K562 (cell line): ENCODE data around the gene ZCCHC4. TPM values are rescaled to one million over a fixed set of nuclear protein-coding genes. Genes with fewer than 3 reads are reported as not detected.
A peak's percentile ranks its signal among the peaks of the same experiment; 100 is the strongest.

ENCODE experiments used
- FOXJ3 ChIP-seq: sonication (generic); formaldehyde crosslinking; IDR thresholded peaks from 2 replicates; pipeline ENCODE4 v1.4.0; 2020; ENCODE audit warnings: mild to moderate bottlenecking, missing genetic modification reagents
- FOXP4 ChIP-seq: sonication (generic); formaldehyde crosslinking; IDR thresholded peaks from 2 replicates; pipeline ENCODE4 v1.8.0; 2022; ENCODE audit warnings: mild to moderate bottlenecking, missing genetic modification reagents, borderline replicate concordance
- KLF6 ChIP-seq: fragments of 250-450 bp; sonication (Bioruptor Pico); IDR thresholded peaks from 2 replicates; pipeline ENCODE4 v1.4.0; 2020; ENCODE audit warnings: mild to moderate bottlenecking, moderate library complexity, borderline replicate concordance
- NCOA4 ChIP-seq: fragments of 450-650 bp; IDR thresholded peaks from 2 replicates; pipeline ENCODE4 v1.6.1; 2018; ENCODE audit warnings: mild to moderate bottlenecking; ENCODE audit not compliant: partially characterized antibody
- NCOR1 ChIP-seq: fragments of 450-650 bp; IDR thresholded peaks from 2 replicates; pipeline ENCODE4 v1.6.1; 2016; ENCODE audit warnings: mild to moderate bottlenecking, moderate library complexity
- NR2C2 ChIP-seq, 2 experiments: fragments of 200-800 bp in 1 of 2; sonication (Bioruptor generic) in 1 of 2; sonication (generic) in 1 of 2; formaldehyde crosslinking in 1 of 2; IDR thresholded peaks; 2 replicates each; pipeline versions ENCODE4 v1.6.1 to v1.8.0; 2016 to 2022; ENCODE audit warnings: mild to moderate bottlenecking in 1 of 2, missing compliant biosample characterization in 1 of 2, missing genetic modification characterization in 1 of 2, missing genetic modification reagents in 1 of 2
- PCBP2 ChIP-seq: fragments of 200-400 bp; formaldehyde crosslinking; IDR thresholded peaks from 2 replicates; pipeline ENCODE4 v1.6.1; 2018; ENCODE audit warnings: low read length, low read depth, mild to moderate bottlenecking, moderate library complexity; ENCODE audit not compliant: poor library complexity, severe bottlenecking
- PREB ChIP-seq: sonication (generic); formaldehyde crosslinking; IDR thresholded peaks from 2 replicates; pipeline ENCODE4 v1.8.1; 2023; ENCODE audit warnings: mild to moderate bottlenecking, missing genetic modification reagents
- RFX1 ChIP-seq: fragments of 450-650 bp; IDR thresholded peaks from 2 replicates; pipeline ENCODE4 v1.6.1; 2016; ENCODE audit warnings: mild to moderate bottlenecking, moderate library complexity
- SOX6 ChIP-seq: fragments of 450-650 bp; IDR thresholded peaks from 2 replicates; pipeline ENCODE4 v1.6.1; 2014; ENCODE audit warnings: mild to moderate bottlenecking
- TCF7L2 ChIP-seq: fragments of 150-350 bp; IDR thresholded peaks from 2 replicates; pipeline ENCODE4 v1.6.1; 2016; ENCODE audit warnings: low read depth, mild to moderate bottlenecking, low read length, moderate library complexity
- TGIF2 ChIP-seq: sonication (generic); formaldehyde crosslinking; IDR thresholded peaks from 2 replicates; pipeline ENCODE4 v1.8.1; 2022; ENCODE audit warnings: mild to moderate bottlenecking, missing genetic modification reagents, moderate library complexity
- TSHZ1 ChIP-seq: fragments of 250-450 bp; sonication (Bioruptor Pico); IDR thresholded peaks from 2 replicates; pipeline ENCODE4 v1.4.0; 2020; ENCODE audit warnings: mild to moderate bottlenecking, moderate library complexity
- ZBTB17 ChIP-seq: fragments of 450-650 bp; formaldehyde crosslinking; IDR thresholded peaks from 2 replicates; pipeline ENCODE4 v1.4.0; 2020; ENCODE audit warnings: mild to moderate bottlenecking
- ZNF639 ChIP-seq, 2 experiments: fragments of 200-800 bp in 1 of 2; sonication (Bioruptor generic) in 1 of 2; sonication (generic) in 1 of 2; formaldehyde crosslinking in 1 of 2; IDR thresholded peaks in 1 of 2; conservative IDR thresholded peaks in 1 of 2; 2 replicates each; pipeline versions ENCODE4 v1.5.0 to v1.6.1; 2016 to 2020; ENCODE audit warnings: missing compliant biosample characterization in 1 of 2, missing genetic modification characterization in 1 of 2, missing genetic modification reagents in 1 of 2
- ZNF717 ChIP-seq: fragments of 250-450 bp; sonication (Bioruptor Pico); IDR thresholded peaks from 2 replicates; pipeline ENCODE4 v1.5.0; 2021
- polyA plus RNA-seq, 8 experiments: library from polyadenylated mRNA; depleted of rRNA in 4 of 8; stranded (reverse) in 5 of 8; unstranded in 3 of 8; fragments of >200 nt; fragmentation: Nextera tagmentation in 2 of 8; fragmentation: Illumina TruSeq in 1 of 8; extraction: Ambion mirVana in 2 of 8; extraction: Trizol in 1 of 8; gene quantifications; 2 replicates each; pipeline versions ENCODE4 v1.2.1 to v1.2.3, GENCODE V29; 2011 to 2014; ENCODE audit warnings: inconsistent platforms in 1 of 8, missing spikeins in 1 of 8
- total RNA-seq, 7 experiments: library from RNA; depleted of rRNA in 6 of 7; stranded (reverse); fragments of >200 nt in 6 of 7; fragmentation: Illumina TruSeq in 2 of 7; extraction: Trizol in 2 of 7; gene quantifications; 2 replicates each; pipeline versions ENCODE4 v1.2.1 to v1.2.3, GENCODE V29; 2011 to 2021; ENCODE audit warnings: low replicate concordance in 1 of 7
- TF ChIP-seq, protein P1 (sequence below): IDR thresholded peaks from 2 replicates; pipeline ENCODE4 v1.6.1; 2014; ENCODE audit warnings: antibody characterized with exemption

The ZCCHC4 gene
- total and polyA plus RNA-seq, 9 of the 15 experiments (the other 6 are each of a cell fraction or from before 2014, with no cell fraction given), result 5.3 to 26.1 (median 15.2) TPM

GRCh38 chr4:25376754-25377571 is 64.4 kb downstream of the ZCCHC4 start, which contains the start of gene ANAPC4 (continued):
- TF ChIP-seq TSHZ1 (CRISPR knock-in tag) (no peak), ZNF717 (CRISPR knock-in tag) (no peak), TGIF2 (CRISPR knock-in tag) (no peak), RFX1 (no peak), TCF7L2 (no peak), FOXP4 (CRISPR knock-in tag) (no peak), SOX6 (no peak; the same call in 1 of the 2 replicates), ZBTB17 (CRISPR knock-in tag) (peak; percentile 35; the same call in 1 of the 2 replicates), PCBP2 (no peak), NR2C2 (CRISPR knock-in tag; IDR thresholded peaks at IDR 0.05) (no peak), NR2C2 (tag; IDR thresholded peaks at IDR 0.05) (0 out of 2 replicates have a peak, but pooled peaks have one; percentile 35), NCOA4 (no peak), ZNF639 (CRISPR knock-in tag; conservative IDR thresholded peaks at IDR 0.05 in 1 of 2, IDR thresholded peaks at IDR 0.05 in 1 of 2) (peak in 1 of 2 experiments; percentile 69; a peak in 2 of 4 replicates), FOXJ3 (CRISPR knock-in tag) (no peak), NCOR1 (no peak), PREB (CRISPR knock-in tag) (no peak), KLF6 (CRISPR knock-in tag) (no peak)
- TF ChIP-seq, protein P1, sequence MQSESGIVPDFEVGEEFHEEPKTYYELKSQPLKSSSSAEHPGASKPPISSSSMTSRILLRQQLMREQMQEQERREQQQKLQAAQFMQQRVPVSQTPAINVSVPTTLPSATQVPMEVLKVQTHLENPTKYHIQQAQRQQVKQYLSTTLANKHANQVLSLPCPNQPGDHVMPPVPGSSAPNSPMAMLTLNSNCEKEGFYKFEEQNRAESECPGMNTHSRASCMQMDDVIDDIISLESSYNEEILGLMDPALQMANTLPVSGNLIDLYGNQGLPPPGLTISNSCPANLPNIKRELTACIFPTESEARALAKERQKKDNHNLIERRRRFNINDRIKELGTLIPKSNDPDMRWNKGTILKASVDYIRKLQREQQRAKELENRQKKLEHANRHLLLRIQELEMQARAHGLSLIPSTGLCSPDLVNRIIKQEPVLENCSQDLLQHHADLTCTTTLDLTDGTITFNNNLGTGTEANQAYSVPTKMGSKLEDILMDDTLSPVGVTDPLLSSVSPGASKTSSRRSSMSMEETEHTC, result no peak
